MG63 (cell line): ENCODE results near the gene YAF2. TPM values are rescaled to one million over a fixed set of nuclear protein-coding genes. Genes with fewer than 3 reads are reported as not detected.
"Not testable (repeated sequence)": the region's sequence is repeated elsewhere in the genome, so short reads cannot be mapped to it uniquely, and the experiment has no call there.

Experiments used
- DNase-seq: peaks from one replicate; pipeline ENCODE4 v3.0.0-alpha.2; 2020
- H3K27me3 ChIP-seq: fragments of 250-450 bp; sonication (Bioruptor Pico); 2 replicates; pipeline ENCODE4 v1.5.1; 2020; ENCODE audit warnings: mild to moderate bottlenecking, moderate library complexity
- H3K36me3 ChIP-seq: fragments of 250-450 bp; sonication (Bioruptor Pico); 2 replicates; pipeline ENCODE4 v1.5.1; 2020; ENCODE audit warnings: mild to moderate bottlenecking, moderate library complexity
- H3K4me3 ChIP-seq: fragments of 250-450 bp; sonication (Bioruptor Pico); 2 replicates; pipeline ENCODE4 v1.5.1; 2020; ENCODE audit warnings: mild to moderate bottlenecking, moderate library complexity
- H3K9me3 ChIP-seq: fragments of 250-450 bp; sonication (Bioruptor Pico); 2 replicates; pipeline ENCODE4 v1.5.1; 2020; ENCODE audit warnings: mild to moderate bottlenecking, moderate library complexity
- total RNA-seq: library from RNA; depleted of rRNA; stranded (reverse); fragments of >200 nt; shearing (Covaris generic); gene quantifications from 2 replicates; pipeline ENCODE4 v1.2.3, GENCODE V29; 2014; ENCODE audit warnings: low replicate concordance

YAF2 gene
- total RNA-seq, 1 experiment from 2014 or later = 27.8 TPM

DNA sequence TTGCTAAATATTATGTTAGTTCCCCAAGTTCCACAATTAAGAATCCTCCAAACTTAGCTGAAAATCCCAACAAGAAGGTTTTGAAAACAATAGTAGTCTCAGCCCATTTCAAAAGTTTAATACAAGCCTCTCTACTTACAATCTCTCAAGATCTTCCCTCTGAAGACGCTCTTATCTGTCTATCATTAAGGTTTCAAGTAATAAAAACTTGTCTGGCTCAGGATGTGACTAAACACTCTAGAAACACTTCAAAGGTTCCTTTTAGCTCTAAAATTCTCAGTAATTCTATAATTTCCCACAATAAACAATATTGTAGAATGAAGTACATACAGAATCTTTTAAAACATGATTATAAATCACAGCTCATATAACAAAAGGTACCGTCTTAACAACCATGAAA is 16.3 kb downstream of the YAF2 start:
- no peak overlapping the region for H3K4me3 ChIP-seq
- no peaks in the 10 kb centered on the region; the same call in 1 of the 2 replicates for H3K9me3 ChIP-seq
- no peak for DNase-seq
- H3K36me3 ChIP-seq = peaks cover 11% of the 10 kb centered on the region
- H3K27me3 ChIP-seq = no peaks in the 10 kb centered on the region

DNA sequence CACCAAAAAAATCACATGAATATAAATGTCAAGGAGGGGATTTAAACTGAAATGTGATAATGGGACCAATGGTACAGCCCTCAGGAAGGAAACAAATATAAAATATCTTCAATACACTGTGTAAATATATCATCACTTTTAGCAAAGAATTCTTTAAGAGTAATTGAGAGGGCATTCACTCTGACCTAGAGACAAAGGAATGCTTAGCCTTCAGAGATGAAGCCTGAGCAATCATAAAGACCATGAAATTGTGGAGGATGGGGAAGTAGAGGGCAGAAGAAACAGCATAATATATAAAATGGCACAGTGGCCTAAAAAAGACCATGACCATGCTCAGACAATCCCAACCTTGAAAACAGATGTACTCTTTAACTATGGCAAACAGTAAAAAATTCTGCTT is 20.4 kb downstream of the YAF2 start:
- no peak overlapping the region for H3K4me3 ChIP-seq
- no peak for DNase-seq

DNA sequence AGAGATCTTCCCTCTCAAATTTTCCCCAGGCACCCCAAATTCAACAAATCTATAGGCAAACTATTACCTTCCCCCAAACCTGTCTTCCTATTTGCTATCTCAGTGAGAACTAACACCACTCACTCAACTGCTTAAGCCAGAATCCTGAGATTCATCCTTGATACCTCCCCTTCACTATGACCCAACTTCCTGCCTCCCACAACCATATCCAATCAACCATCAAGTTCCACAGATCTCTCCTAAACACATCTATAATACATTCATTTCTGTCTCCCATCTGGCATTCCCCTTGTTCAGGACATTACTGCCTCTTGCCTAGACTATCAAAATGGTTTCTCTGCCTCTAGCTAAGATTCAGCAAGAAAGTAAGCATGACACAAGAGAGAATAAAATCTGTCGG is 21.3 kb downstream of the YAF2 start:
- no peaks in the 10 kb centered on the region for H3K36me3 ChIP-seq
- H3K4me3 ChIP-seq = no peak overlapping the region
- no peaks in the 10 kb centered on the region for H3K27me3 ChIP-seq
- H3K9me3 ChIP-seq = no peaks in the 10 kb centered on the region
- DNase-seq = no peak

More for the DNA sequence above, 20.4 kb downstream of the YAF2 start:
- Histone ChIP-seq H3K36me3 (no peaks in the 10 kb centered on the region; the same call in 1 of the 2 replicates), H3K27me3 (no peaks in the 10 kb centered on the region), H3K9me3 (no peaks in the 10 kb centered on the region)

DNA sequence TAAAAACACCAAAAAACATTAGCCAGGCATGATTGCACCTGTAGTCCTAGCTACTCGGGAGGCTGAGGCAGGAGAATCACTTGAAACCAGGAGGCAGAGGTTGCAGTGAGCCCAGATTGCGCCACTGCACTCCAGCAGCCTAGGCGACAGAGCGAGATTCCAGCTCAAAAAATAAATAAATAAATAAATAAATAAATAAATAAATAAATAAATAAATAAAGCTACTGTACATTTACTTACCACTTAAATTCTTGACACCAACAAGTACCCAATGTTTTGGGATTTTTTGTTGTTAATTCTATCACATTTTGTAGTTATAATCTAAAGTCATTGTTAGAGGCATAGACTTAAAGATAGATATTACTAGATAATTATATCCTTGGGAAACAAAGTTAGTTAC is 22.3 kb downstream of the YAF2 start:
- not testable (repeated sequence) for H3K9me3 ChIP-seq, H3K4me3 ChIP-seq, H3K27me3 ChIP-seq, DNase-seq, H3K36me3 ChIP-seq

DNA sequence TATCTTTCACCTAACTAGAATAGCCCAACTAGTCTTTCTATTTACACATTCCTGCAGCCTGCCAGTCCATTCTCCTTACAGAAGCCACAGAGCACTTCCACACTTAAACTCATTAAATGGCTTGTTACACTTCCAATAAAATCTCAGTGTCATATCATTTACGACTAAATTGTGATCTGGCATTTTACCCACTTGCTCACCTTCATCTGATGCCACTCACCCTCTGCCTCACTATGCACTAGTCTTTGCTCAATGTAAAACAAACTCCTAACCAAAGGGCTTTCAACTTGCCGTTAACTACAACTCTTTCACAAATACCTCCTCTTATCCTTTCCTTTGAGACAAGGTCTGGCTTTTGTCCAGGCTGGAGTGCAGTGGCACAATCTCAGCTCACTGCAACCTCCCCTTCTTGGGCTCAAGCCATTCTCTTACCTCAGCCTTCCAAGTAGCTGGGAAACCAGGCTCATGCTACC is 24.1 kb downstream of the YAF2 start:
- Histone ChIP-seq H3K9me3 (no peaks in the 10 kb centered on the region), H3K4me3 (no peak overlapping the region), H3K36me3 (peaks cover 5% of the 10 kb centered on the region), H3K27me3 (no peaks in the 10 kb centered on the region)
- peak; percentile 22 for DNase-seq

DNA sequence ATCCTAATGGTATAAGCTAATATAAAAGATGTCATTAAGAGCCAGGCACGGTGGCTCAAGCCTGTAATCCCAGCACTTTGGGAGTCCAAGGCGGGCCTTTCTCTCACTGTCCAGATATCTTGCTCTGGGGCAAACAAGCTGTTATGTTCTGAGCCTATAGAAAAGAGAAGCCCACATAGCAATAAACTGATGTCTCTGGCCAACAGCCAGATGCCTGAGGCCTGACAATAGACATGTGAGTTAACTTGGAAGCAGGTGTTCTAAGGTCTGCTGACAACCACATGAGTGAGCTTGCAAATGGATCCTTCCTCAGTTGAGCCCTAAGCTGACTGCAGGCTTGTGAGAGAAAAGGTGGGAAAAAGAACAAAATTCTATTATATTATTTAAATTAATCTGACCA is 25.0 kb downstream of the YAF2 start:
- no peaks in the 10 kb centered on the region for H3K9me3 ChIP-seq
- H3K27me3 ChIP-seq = no peaks in the 10 kb centered on the region
- H3K36me3 ChIP-seq = peaks cover 5% of the 10 kb centered on the region
- DNase-seq = no peak
- no peak overlapping the region for H3K4me3 ChIP-seq

DNA sequence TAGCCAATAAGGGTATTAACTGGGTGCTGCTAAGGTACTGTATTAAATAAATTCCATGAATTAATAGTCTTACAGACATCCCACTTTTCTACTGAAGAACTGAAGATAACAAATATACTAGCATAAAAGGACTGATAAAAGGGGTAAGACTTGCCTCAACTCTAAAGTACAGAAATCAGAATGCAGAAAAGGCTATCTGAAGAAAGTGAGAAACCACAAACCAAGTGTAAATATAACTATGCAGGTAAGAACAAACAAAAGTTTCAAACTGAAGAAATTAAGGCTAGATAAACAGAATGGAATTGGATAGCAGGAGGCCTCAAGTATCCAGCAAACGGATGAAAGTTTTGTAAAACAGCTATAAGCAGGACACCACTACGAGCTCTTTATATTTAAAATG is 29.5 kb downstream of the YAF2 start:
- Histone ChIP-seq H3K9me3 (no peaks in the 10 kb centered on the region), H3K4me3 (no peak overlapping the region), H3K27me3 (no peaks in the 10 kb centered on the region), H3K36me3 (peaks cover 5% of the 10 kb centered on the region)
- DNase-seq = no peak

DNA sequence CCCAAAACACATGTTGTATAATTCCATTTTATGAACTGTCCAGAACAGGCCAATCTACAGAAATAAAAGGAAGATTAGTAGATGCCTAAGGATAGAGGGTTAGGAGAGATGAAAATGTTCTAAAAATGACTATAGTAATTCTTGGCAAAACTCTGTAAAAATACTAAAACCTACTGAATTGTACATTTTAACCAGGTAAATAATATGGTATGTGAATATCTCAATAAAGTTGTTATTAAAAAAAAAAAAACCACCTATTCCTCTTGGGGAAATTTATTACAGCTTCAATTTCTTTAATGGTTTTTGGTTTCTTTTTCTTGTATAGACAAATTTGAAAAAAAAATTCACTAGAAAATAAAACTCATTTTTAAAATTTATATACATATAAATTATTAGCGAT is 33.2 kb downstream of the YAF2 start:
- Histone ChIP-seq H3K9me3 (no peaks in the 10 kb centered on the region), H3K36me3 (no peaks in the 10 kb centered on the region; the same call in 1 of the 2 replicates), H3K4me3 (no peak overlapping the region), H3K27me3 (no peaks in the 10 kb centered on the region)
- no peak for DNase-seq

DNA sequence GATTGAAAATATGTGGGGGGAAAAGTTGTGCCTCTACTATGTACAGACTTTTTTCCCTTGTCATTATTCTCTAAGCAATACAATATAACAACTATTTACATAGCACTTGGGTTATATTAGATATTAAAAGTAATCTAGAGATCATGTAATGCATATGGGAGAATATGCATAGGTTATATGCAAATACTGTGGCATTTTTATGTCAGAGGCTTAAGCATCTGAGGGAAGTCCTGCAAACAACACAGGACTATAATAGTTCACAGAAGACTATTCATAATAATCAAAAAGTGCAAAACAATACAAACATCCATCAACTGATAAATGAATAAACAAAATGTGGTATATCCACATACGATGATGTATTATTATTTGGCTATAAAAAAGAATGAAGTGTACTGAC is 33.7 kb downstream of the YAF2 start:
- no peak for DNase-seq
- Histone ChIP-seq H3K9me3 (no peaks in the 10 kb centered on the region), H3K4me3 (no peak overlapping the region), H3K36me3 (no peaks in the 10 kb centered on the region; the same call in 1 of the 2 replicates), H3K27me3 (no peaks in the 10 kb centered on the region)

DNA sequence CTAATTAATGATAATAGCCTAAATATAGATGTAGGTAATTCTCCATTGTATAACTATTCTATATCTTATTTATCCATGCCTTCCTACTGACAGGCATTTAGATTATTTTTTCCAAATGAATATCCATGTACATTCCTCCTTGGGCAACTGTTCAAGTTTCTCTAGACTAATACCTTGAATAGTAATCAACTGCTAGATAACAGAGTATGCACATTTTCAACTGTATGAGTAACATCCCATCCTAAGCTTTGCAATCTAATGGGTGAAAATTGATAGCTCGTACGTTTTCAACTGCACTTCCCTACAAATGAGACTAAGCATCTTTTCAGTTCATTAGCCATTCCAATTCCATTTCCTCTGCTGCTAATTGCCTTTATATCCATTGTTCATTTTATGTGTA is 37.0 kb downstream of the YAF2 start:
- no peaks in the 10 kb centered on the region for H3K9me3 ChIP-seq
- H3K4me3 ChIP-seq = no peak overlapping the region
- no peak for DNase-seq
- no peaks in the 10 kb centered on the region; the same call in 1 of the 2 replicates for H3K36me3 ChIP-seq
- no peaks in the 10 kb centered on the region for H3K27me3 ChIP-seq

DNA sequence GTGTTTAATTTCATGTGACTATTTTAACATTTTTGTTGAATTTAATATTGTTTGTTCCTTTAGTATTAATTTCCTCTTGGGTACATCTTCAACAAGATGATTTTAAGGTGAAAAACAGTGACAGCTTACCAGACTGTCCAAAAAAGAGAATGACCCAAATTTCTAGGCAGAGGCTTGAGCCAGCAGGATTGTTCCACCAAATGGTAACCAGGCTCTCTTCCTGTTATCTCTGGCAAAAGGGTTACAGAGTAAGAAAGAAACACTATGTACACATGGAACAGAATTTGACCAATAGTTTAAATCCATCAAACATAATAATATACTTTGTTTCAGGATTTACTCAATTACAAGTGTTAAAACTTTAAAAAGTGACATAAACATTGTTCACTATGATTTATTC is 39.0 kb downstream of the YAF2 start:
- H3K9me3 ChIP-seq = no peaks in the 10 kb centered on the region
- DNase-seq = no peak
- no peak overlapping the region for H3K4me3 ChIP-seq
- H3K36me3 ChIP-seq = no peaks in the 10 kb centered on the region; the same call in 1 of the 2 replicates
- H3K27me3 ChIP-seq = no peaks in the 10 kb centered on the region

DNA sequence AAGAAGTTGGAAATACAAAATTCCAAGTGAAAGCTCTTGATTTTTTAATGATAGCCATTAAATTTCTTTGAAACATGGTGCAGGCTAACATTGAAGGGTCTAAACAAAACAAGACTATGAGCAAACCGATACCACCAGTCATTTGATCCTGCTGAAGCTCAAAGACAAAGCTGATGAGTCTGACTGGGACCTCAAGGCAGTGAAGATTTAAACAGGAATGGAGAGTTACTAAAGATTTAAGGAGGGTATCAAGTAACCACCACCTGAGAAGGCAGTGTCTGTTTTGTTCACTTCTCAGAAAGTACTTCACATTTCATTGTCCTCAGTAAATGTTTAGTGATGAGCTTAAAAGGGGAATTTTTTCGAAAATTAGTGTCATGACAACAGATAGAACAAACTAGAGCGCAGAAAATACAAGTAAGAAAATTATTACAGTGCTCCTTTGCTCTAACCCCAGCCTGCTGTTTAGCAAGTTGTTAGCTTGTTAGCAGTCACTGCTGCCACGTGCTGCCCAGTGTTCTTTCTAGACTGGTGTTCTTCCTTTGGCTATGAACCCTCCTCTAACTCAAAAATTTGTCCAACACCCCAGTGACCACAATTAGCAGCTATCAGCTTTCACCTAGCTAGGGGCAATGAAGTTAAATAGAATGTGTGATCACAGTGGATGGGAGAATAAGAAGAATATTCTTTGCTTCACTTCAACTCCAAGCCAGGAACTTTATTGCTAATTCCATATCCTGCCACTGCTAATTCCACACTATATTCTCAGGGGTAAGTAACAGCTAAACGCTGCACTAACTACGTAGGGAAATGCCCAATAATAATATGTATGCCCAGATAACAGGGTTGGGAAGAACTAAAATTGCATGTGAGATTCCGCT is 41.1 kb downstream of the YAF2 start:
- no peaks in the 10 kb centered on the region for H3K9me3 ChIP-seq
- no peaks in the 10 kb centered on the region; the same call in none of the 2 replicates for H3K36me3 ChIP-seq
- no peak overlapping the region for H3K4me3 ChIP-seq
- DNase-seq = no peak
- H3K27me3 ChIP-seq = no peaks in the 10 kb centered on the region

DNA sequence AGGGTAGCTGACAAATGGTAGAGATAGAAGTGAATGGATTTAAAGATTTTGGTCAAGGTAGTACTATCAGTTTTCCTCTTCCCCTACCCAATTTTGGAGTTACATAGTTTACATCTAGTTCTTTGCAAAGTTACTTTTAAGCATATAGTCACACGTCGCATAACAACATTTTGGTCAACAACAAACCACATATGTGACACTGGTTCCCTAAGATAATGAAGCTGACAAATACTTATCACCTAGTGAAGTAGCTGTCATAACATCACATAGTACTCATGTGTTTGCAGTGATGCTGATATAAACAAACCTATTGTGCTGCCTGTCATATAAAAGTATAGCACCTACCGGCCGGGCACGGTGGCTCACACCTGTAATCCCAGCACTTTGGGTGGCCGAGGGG is 45.4 kb downstream of the YAF2 start:
- no peaks in the 10 kb centered on the region; the same call in 1 of the 2 replicates for H3K36me3 ChIP-seq
- no peak overlapping the region for H3K4me3 ChIP-seq
- no peak for DNase-seq
- no peaks in the 10 kb centered on the region for H3K27me3 ChIP-seq
- no peaks in the 10 kb centered on the region for H3K9me3 ChIP-seq

DNA sequence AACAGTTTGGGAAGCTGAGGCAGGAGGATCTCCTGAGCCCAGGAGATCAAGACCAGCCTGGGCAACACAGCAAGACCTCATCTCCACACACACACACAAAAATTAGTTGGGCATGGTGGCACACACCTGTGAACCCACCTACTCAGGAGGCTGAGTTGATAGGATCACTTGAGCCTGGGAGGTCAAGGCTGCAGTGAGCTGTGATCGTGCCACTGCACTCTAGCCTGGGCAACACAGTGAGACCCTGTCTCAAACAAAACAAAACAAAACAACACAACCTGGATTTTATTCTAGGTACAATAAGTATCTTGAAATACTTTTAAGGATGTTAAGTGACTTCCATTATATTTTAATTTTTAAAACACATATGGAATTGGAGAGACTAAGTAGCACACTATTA is 45.8 kb downstream of the YAF2 start:
- H3K36me3 ChIP-seq = no peaks in the 10 kb centered on the region; the same call in 1 of the 2 replicates
- H3K4me3 ChIP-seq = no peak overlapping the region
- no peaks in the 10 kb centered on the region for H3K9me3 ChIP-seq
- no peak for DNase-seq
- H3K27me3 ChIP-seq = no peaks in the 10 kb centered on the region

DNA sequence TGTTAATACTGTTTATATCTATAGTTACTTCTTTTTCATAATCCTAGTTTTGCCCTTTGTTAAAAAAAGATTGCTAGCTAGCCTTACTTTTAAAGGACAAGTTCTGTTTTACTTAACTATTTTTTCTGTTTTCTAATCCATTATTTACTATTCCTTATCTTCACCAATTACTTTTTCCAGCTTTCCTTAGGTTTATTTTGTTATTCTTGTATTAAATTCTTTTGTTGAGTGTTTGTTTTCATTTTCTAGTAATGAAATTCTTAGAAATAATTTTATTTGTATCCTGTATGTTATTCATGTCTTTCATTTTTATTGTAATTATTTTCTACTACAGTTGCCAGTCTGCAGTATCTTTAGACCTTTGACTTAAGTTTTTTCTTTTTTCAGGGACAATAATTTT is 47.7 kb downstream of the YAF2 start:
- Histone ChIP-seq H3K36me3 (no peaks in the 10 kb centered on the region; the same call in 1 of the 2 replicates), H3K27me3 (no peaks in the 10 kb centered on the region), H3K4me3 (no peak overlapping the region), H3K9me3 (no peaks in the 10 kb centered on the region)
- no peak for DNase-seq

DNA sequence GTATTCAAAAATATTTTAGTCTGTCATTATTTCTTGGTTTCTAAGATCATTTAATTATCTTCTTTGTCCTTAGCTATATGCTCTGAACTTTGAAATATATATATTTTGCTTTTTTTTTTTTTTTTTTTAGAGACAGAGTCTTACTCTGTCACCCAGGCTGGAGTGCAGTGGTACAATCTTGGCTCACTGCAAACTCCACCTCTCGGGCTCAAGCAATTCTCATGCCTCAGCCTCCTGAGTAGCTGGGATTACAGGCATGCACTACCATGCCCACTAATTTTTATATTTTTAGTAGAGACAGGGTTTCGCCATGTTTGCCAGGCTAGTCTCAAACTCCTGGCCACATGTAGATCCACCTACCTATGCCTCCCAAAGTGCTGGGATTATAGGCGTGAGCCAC is 49.8 kb downstream of the YAF2 start:
- H3K9me3 ChIP-seq, H3K36me3 ChIP-seq, H3K4me3 ChIP-seq, H3K27me3 ChIP-seq, DNase-seq: not testable (repeated sequence)

DNA sequence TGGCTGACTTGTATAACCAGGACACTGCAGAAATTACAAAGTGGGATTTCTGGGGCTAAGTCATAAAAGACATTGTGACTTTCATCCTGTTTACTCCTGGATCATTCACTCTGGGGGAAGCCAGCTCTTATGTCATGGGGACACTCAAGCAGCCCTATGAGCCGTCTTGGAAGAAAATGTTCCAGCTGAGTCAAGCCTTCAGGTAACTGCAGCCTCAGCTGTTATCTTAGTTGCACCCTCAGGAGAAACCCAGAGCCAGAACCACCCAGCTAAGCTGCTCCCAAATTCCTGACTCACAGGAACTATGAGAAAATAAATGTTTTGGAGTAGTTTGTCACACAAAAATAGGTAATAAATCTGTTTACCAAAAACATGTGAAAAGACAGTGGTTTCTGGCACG is 50.2 kb downstream of the YAF2 start:
- no peaks in the 10 kb centered on the region; the same call in 1 of the 2 replicates for H3K36me3 ChIP-seq
- H3K9me3 ChIP-seq = no peaks in the 10 kb centered on the region
- no peak for DNase-seq
- H3K4me3 ChIP-seq = no peak overlapping the region
- H3K27me3 ChIP-seq = no peaks in the 10 kb centered on the region

DNA sequence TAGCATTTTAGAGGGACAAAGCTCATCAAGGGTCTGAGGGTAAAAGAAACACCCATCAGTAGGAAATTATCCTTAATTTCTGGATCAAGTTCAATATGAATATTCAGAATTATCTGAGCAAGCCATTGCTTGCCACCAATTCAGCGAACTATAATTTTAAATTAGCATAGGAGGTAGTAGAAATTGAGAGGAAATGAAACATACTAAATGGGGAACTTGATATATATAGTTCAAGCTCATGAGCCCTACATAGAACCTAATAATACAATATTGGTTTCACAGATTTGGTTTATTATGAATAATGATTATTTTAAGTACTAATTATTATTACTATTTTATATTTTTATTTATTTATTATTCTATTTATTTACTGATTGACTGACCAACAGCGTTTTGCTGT is 51.3 kb downstream of the YAF2 start:
- Histone ChIP-seq H3K27me3 (no peaks in the 10 kb centered on the region), H3K9me3 (no peaks in the 10 kb centered on the region), H3K4me3 (no peak overlapping the region), H3K36me3 (no peaks in the 10 kb centered on the region; the same call in 1 of the 2 replicates)
- DNase-seq = no peak
